ENCODE data around the gene KCNAB1. TPM values are rescaled to one million over a fixed set of nuclear protein-coding genes. Genes with fewer than 3 reads are reported as not detected.

KCNAB1 gene
- total and polyA plus RNA-seq, 4 donors: 0.76 to 2.8 (median 1.0) TPM

DNA sequence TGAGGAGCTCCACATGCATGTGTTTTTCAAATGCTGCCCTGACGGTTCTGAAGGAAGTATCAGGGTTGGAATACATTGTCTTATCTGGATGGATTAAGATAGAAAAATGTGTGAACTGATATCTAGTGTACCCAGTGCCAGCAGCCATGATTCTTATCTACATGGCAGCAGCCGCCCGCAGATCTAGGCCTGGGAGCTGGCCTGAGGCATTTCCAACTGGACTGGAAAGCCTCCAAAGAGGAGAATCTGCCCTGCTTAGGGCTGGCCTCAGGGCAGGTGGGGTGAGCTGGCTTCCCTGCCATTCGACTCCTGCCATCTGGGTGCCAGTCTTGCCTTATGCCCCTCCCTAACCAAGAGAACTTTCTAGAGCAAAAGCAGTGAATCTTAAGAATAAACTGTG is 308.7 kb downstream of the KCNAB1 start:
- no peaks in the 10 kb centered on the region for H3K9me3 ChIP-seq (ENCODE audit: control insufficient read depth in 4 of 4, low read length in 3 of 4)
- WGBS: 81% methylated on average over 4 of the region's 4 CpGs
- H3K9ac ChIP-seq (ENCODE audit: low read depth in 1 of 2, low read length in 2 of 2): no peak overlapping the region
- H3K27ac ChIP-seq (ENCODE audit: low read depth in 1 of 2, low read length in 2 of 2): no peak overlapping the region
- H3K4me3 ChIP-seq (ENCODE audit: low read depth in 1 of 3, low read length in 3 of 3): no peak overlapping the region
- no peaks in the 10 kb centered on the region for H3K36me3 ChIP-seq (ENCODE audit: control insufficient read depth in 4 of 4, insufficient read depth in 3 of 4, low read depth in 1 of 4, low read length in 3 of 4)
- H3K4me1 ChIP-seq (ENCODE audit: control insufficient read depth in 4 of 4, insufficient read depth in 4 of 4, low read length in 3 of 4): no peaks in the 10 kb centered on the region
- DNase-seq (ENCODE audit: low spot score): no peak
- TF ChIP-seq, protein P1, sequence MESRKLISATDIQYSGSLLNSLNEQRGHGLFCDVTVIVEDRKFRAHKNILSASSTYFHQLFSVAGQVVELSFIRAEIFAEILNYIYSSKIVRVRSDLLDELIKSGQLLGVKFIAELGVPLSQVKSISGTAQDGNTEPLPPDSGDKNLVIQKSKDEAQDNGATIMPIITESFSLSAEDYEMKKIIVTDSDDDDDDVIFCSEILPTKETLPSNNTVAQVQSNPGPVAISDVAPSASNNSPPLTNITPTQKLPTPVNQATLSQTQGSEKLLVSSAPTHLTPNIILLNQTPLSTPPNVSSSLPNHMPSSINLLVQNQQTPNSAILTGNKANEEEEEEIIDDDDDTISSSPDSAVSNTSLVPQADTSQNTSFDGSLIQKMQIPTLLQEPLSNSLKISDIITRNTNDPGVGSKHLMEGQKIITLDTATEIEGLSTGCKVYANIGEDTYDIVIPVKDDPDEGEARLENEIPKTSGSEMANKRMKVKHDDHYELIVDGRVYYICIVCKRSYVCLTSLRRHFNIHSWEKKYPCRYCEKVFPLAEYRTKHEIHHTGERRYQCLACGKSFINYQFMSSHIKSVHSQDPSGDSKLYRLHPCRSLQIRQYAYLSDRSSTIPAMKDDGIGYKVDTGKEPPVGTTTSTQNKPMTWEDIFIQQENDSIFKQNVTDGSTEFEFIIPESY (IDR thresholded peaks at IDR 0.05): no peak
- TF ChIP-seq, protein P2, sequence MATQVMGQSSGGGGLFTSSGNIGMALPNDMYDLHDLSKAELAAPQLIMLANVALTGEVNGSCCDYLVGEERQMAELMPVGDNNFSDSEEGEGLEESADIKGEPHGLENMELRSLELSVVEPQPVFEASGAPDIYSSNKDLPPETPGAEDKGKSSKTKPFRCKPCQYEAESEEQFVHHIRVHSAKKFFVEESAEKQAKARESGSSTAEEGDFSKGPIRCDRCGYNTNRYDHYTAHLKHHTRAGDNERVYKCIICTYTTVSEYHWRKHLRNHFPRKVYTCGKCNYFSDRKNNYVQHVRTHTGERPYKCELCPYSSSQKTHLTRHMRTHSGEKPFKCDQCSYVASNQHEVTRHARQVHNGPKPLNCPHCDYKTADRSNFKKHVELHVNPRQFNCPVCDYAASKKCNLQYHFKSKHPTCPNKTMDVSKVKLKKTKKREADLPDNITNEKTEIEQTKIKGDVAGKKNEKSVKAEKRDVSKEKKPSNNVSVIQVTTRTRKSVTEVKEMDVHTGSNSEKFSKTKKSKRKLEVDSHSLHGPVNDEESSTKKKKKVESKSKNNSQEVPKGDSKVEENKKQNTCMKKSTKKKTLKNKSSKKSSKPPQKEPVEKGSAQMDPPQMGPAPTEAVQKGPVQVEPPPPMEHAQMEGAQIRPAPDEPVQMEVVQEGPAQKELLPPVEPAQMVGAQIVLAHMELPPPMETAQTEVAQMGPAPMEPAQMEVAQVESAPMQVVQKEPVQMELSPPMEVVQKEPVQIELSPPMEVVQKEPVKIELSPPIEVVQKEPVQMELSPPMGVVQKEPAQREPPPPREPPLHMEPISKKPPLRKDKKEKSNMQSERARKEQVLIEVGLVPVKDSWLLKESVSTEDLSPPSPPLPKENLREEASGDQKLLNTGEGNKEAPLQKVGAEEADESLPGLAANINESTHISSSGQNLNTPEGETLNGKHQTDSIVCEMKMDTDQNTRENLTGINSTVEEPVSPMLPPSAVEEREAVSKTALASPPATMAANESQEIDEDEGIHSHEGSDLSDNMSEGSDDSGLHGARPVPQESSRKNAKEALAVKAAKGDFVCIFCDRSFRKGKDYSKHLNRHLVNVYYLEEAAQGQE (IDR thresholded peaks at IDR 0.05): no peak
- TF ChIP-seq HNF4A (conservative IDR thresholded peaks at IDR 0.05) (no peak), TAF1 (conservative IDR thresholded peaks at IDR 0.05) (no peak), SP1 (IDR thresholded peaks at IDR 0.05) (no peak)
- H3K27me3 ChIP-seq (ENCODE audit: control insufficient read depth in 4 of 4, insufficient read depth in 4 of 4, low read length in 3 of 4): peaks cover 0 to 3% (median 0%) of the 10 kb centered on the region in 4 donors

DNA sequence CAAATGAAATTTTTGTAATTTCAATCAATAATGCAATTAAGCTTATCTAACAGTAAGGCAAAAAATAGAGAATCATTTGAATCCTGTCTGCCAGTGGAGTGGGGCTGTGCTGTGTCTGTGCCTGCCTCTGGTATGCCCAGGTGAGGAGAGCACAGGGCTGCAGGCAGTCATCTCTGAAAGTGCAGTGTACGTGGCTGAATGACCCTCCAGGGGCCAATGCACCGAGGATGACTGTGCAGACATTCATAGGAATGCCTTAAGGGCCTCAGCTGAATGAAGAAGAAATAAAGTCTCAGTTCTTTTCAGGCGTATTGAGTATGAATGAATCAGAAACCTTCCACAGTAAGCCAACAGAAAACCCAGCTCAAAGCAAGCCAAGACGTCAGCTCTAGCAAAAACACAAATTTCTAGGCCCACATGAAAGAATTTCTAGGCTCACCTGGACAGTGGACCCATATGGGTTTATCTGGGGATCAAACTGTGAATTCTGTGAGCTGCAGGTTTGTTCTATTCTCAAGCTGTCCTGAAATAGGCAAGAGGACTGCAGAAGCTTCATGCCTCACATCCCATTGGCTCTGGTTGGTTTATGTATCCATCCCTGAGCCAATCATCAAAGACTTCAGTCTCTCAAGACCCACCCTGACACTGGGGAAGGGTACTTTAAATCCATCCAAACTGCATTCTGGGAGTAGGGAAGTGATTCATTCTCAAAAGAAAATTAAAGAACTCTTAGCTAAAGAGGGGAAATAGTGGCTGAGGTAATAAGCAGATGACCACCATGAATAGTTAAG is 311.2 kb downstream of the KCNAB1 start:
- Histone ChIP-seq H3K9ac (ENCODE audit: low read depth in 1 of 2, low read length in 2 of 2) (no peak overlapping the region), H3K4me1 (ENCODE audit: control insufficient read depth in 4 of 4, insufficient read depth in 4 of 4, low read length in 3 of 4) (no peaks in the 10 kb centered on the region), H3K27me3 (ENCODE audit: control insufficient read depth in 4 of 4, insufficient read depth in 4 of 4, low read length in 3 of 4) (no peaks in the 10 kb centered on the region), H3K4me3 (ENCODE audit: low read depth in 1 of 3, low read length in 3 of 3) (no peak overlapping the region), H3K36me3 (ENCODE audit: control insufficient read depth in 4 of 4, insufficient read depth in 3 of 4, low read depth in 1 of 4, low read length in 3 of 4) (no peaks in the 10 kb centered on the region), H3K27ac (ENCODE audit: low read depth in 1 of 2, low read length in 2 of 2) (no peak overlapping the region), H3K9me3 (ENCODE audit: control insufficient read depth in 4 of 4, low read length in 3 of 4) (no peaks in the 10 kb centered on the region)
- TF ChIP-seq, protein P1 (IDR thresholded peaks at IDR 0.05): no peak
- TF ChIP-seq, protein P3, sequence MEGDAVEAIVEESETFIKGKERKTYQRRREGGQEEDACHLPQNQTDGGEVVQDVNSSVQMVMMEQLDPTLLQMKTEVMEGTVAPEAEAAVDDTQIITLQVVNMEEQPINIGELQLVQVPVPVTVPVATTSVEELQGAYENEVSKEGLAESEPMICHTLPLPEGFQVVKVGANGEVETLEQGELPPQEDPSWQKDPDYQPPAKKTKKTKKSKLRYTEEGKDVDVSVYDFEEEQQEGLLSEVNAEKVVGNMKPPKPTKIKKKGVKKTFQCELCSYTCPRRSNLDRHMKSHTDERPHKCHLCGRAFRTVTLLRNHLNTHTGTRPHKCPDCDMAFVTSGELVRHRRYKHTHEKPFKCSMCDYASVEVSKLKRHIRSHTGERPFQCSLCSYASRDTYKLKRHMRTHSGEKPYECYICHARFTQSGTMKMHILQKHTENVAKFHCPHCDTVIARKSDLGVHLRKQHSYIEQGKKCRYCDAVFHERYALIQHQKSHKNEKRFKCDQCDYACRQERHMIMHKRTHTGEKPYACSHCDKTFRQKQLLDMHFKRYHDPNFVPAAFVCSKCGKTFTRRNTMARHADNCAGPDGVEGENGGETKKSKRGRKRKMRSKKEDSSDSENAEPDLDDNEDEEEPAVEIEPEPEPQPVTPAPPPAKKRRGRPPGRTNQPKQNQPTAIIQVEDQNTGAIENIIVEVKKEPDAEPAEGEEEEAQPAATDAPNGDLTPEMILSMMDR (IDR thresholded peaks at IDR 0.05; ENCODE audit: low read depth, low read length, missing input control): no peak
- TF ChIP-seq JUND (IDR thresholded peaks at IDR 0.05) (no peak), GABPA (IDR thresholded peaks at IDR 0.05 in 1 of 2, conservative IDR thresholded peaks at IDR 0.05 in 1 of 2) (no peak), NR2F2 (IDR thresholded peaks at IDR 0.05) (no peak), RXRA (IDR thresholded peaks at IDR 0.05) (no peak), FOXA1 (IDR thresholded peaks at IDR 0.05) (no peak), RAD21 (IDR thresholded peaks at IDR 0.05) (no peak), FOXA2 (IDR thresholded peaks at IDR 0.05) (no peak), YY1 (IDR thresholded peaks at IDR 0.05) (no peak), HNF4G (IDR thresholded peaks at IDR 0.05) (no peak), SP1 (IDR thresholded peaks at IDR 0.05) (no peak), EGR1 (IDR thresholded peaks at IDR 0.05; ENCODE audit: low read depth in 2 of 2) (no peak), HNF4A (conservative IDR thresholded peaks at IDR 0.05) (no peak), TAF1 (conservative IDR thresholded peaks at IDR 0.05) (no peak)
- TF ChIP-seq, protein P2 (IDR thresholded peaks at IDR 0.05): no peak
- TF ChIP-seq, protein P4, sequence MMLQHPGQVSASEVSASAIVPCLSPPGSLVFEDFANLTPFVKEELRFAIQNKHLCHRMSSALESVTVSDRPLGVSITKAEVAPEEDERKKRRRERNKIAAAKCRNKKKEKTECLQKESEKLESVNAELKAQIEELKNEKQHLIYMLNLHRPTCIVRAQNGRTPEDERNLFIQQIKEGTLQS (IDR thresholded peaks at IDR 0.05): no peak
- TF ChIP-seq, protein P5, sequence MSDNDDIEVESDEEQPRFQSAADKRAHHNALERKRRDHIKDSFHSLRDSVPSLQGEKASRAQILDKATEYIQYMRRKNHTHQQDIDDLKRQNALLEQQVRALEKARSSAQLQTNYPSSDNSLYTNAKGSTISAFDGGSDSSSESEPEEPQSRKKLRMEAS (IDR thresholded peaks at IDR 0.05): no peak
- no peak for DNase-seq (ENCODE audit: low spot score)
- 82% methylated on average over 4 of the region's 4 CpGs for WGBS

All from liver (tissue), 9 donors.